Measurements from ENCODE around the gene DEAF1.
"Not testable (repeated sequence)": the region's sequence is repeated elsewhere in the genome, so short reads cannot be mapped to it uniquely, and the experiment has no call there.

Gene DEAF1

DNA sequence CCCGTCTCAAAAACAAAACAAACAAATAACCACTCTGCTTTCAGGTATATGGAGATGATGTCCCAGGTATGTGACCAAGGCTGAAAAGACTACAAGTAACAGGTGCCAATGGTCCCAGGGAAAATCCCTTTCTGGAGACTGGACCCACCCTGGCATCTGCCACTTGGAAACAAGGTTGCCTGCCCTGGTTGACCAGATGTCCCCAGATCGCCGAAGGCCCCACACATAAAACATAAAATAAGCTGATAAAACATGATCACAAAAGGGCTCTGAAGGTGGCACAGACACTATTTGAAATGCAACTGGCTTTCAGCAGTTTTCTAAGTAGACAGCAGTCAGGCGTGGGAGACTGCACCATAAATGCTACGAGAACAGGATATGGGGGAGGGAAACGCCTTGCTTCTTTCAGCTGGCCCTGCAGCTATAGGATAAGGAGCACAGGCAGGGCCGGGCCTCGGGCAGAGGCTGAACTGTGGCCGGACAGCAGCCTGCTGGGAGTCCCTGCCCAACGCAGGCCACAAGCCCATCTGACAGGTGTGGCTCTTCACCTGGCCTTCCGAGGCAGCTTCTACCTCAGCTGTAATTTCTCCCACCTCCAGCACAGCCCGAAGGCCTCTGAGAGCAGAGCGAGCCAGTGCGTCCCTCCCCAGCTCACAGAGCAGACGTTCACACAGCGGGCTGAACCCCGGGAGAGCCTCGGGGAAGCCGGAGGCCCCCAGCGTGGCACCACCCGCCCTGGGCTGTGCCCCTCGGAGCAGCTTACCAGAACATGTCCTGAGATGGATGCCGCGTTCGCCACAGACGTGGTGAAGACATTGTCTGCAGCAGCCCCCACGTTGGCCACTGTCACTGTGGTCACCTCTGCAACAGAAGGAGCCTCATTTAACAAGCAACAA is 4.0 kb downstream of the DEAF1 start:
- DNase-seq (ENCODE audit: low read depth in 1 of 2, low spot score in 1 of 2): no peak
- Histone ChIP-seq H3K27me3 (ENCODE audit: insufficient read depth, poor library complexity, severe bottlenecking) (no peaks in the 10 kb centered on the region), H3K27ac (replicated peaks) (no peak overlapping the region), H3K4me3 (replicated peaks; ENCODE audit: insufficient read depth, low read length) (no peak overlapping the region)
- TF ChIP-seq GABPA (IDR thresholded peaks at IDR 0.05; ENCODE audit: low read depth) (no peak), POLR2AphosphoS5 (IDR thresholded peaks at IDR 0.05; ENCODE audit: low read depth) (no peak), SPI1 (IDR thresholded peaks at IDR 0.05; ENCODE audit: borderline replicate concordance, low read depth) (no peak)
- TF ChIP-seq, protein P1, sequence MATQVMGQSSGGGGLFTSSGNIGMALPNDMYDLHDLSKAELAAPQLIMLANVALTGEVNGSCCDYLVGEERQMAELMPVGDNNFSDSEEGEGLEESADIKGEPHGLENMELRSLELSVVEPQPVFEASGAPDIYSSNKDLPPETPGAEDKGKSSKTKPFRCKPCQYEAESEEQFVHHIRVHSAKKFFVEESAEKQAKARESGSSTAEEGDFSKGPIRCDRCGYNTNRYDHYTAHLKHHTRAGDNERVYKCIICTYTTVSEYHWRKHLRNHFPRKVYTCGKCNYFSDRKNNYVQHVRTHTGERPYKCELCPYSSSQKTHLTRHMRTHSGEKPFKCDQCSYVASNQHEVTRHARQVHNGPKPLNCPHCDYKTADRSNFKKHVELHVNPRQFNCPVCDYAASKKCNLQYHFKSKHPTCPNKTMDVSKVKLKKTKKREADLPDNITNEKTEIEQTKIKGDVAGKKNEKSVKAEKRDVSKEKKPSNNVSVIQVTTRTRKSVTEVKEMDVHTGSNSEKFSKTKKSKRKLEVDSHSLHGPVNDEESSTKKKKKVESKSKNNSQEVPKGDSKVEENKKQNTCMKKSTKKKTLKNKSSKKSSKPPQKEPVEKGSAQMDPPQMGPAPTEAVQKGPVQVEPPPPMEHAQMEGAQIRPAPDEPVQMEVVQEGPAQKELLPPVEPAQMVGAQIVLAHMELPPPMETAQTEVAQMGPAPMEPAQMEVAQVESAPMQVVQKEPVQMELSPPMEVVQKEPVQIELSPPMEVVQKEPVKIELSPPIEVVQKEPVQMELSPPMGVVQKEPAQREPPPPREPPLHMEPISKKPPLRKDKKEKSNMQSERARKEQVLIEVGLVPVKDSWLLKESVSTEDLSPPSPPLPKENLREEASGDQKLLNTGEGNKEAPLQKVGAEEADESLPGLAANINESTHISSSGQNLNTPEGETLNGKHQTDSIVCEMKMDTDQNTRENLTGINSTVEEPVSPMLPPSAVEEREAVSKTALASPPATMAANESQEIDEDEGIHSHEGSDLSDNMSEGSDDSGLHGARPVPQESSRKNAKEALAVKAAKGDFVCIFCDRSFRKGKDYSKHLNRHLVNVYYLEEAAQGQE (IDR thresholded peaks at IDR 0.05; ENCODE audit: insufficient replicate concordance, low read depth): no peak
- TF ChIP-seq, protein P2, sequence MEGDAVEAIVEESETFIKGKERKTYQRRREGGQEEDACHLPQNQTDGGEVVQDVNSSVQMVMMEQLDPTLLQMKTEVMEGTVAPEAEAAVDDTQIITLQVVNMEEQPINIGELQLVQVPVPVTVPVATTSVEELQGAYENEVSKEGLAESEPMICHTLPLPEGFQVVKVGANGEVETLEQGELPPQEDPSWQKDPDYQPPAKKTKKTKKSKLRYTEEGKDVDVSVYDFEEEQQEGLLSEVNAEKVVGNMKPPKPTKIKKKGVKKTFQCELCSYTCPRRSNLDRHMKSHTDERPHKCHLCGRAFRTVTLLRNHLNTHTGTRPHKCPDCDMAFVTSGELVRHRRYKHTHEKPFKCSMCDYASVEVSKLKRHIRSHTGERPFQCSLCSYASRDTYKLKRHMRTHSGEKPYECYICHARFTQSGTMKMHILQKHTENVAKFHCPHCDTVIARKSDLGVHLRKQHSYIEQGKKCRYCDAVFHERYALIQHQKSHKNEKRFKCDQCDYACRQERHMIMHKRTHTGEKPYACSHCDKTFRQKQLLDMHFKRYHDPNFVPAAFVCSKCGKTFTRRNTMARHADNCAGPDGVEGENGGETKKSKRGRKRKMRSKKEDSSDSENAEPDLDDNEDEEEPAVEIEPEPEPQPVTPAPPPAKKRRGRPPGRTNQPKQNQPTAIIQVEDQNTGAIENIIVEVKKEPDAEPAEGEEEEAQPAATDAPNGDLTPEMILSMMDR (IDR thresholded peaks at IDR 0.05; ENCODE audit: insufficient read depth, low read length): no peak

DNA sequence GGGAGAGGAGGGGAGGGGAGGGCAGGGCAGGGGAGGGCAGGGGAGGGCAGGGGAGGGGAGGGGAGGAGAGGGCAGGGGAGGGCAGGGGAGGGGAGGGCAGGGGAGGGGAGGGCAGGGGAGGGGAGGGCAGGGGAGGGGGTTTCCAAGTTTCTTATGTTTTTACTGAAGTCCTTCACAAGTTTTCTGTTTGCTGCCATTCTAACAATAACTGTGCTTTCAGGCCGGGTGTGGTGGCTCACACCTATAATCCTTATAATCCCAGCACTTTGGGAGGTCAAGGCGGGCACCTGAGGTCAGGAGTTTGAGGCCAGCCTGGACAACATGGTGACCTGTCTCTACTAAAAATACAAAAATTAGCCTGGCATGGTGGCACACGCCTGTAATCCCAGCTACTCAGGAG is 4.8 kb downstream of the DEAF1 start:
- not testable (repeated sequence) for H3K4me3 ChIP-seq (replicated peaks; ENCODE audit: insufficient read depth, low read length); DNase-seq (ENCODE audit: low read depth in 1 of 2, low spot score in 1 of 2); H3K27me3 ChIP-seq (ENCODE audit: insufficient read depth, poor library complexity, severe bottlenecking); H3K27ac ChIP-seq (replicated peaks)

DNA sequence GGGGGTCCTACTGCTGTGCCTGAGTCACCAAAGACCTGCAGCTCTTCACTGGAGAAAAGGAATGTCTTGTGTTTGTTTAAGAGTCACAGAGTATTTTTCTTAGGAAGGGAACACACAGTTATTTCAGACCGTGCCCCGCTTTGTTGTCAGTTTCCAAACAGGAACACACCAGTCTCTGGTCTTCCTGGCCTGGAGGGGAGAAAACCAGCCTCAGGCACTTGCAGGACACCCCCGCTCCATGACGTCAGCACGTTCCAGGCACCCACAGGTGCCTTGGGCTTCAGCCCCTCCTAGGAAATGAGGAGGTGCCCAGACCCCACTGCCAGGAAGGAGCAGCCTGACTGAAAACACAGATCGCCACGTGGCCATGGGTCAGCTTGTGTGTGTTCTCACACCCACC is 5.4 kb downstream of the DEAF1 start:
- H3K27ac ChIP-seq (replicated peaks): peak overlapping the region; percentile 51
- H3K27me3 ChIP-seq (ENCODE audit: insufficient read depth, poor library complexity, severe bottlenecking): no peaks in the 10 kb centered on the region
- H3K4me3 ChIP-seq (replicated peaks; ENCODE audit: insufficient read depth, low read length): no peak overlapping the region
- TF ChIP-seq, protein P1 (IDR thresholded peaks at IDR 0.05; ENCODE audit: insufficient replicate concordance, low read depth): no peak
- TF ChIP-seq, protein P2 (IDR thresholded peaks at IDR 0.05; ENCODE audit: insufficient read depth, low read length): no peak
- TF ChIP-seq POLR2AphosphoS5 (IDR thresholded peaks at IDR 0.05; ENCODE audit: low read depth) (no peak), GABPA (IDR thresholded peaks at IDR 0.05; ENCODE audit: low read depth) (no peak), SPI1 (IDR thresholded peaks at IDR 0.05; ENCODE audit: borderline replicate concordance, low read depth) (no peak)
- no peak for DNase-seq (ENCODE audit: low read depth in 1 of 2, low spot score in 1 of 2)

DNA sequence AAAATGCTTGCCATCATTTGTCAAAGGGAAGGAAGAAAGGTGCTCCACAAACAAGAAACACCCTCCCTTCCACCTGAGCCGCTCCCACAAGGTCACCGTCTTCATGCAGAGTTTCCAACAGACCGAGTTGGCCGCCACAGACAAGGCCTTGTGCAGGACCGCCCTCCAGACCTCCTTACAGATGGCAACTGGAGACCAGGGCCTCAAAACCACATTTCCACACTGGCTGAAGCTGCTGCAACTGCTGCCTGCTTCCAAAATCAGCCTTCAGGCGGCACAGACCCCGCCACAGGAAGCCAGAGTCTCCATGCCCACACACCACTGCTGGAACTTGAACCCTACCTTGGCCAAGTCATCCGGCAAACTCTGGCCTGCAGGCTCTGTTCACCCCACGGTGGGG is 6.3 kb downstream of the DEAF1 start:
- no peaks in the 10 kb centered on the region for H3K27me3 ChIP-seq (ENCODE audit: insufficient read depth, poor library complexity, severe bottlenecking)
- TF ChIP-seq, protein P2 (IDR thresholded peaks at IDR 0.05; ENCODE audit: insufficient read depth, low read length): no peak
- TF ChIP-seq, protein P1 (IDR thresholded peaks at IDR 0.05; ENCODE audit: insufficient replicate concordance, low read depth): no peak
- H3K4me3 ChIP-seq (replicated peaks; ENCODE audit: insufficient read depth, low read length): no peak overlapping the region
- peak overlapping the region; percentile 49 for H3K27ac ChIP-seq (replicated peaks)
- DNase-seq (ENCODE audit: low read depth in 1 of 2, low spot score in 1 of 2): peak in 1 of 2 experiments; percentile 75
